SK-N-MC (cell line): Measurements from ENCODE around the gene CELSR3.
A peak's percentile ranks its signal among the peaks of the same experiment; 100 is the strongest.

Experiments
- DNase-seq: peaks from one replicate; pipeline ENCODE4 v3.0.0-alpha.2; 2011; ENCODE audit warnings: low read depth, low spot score
- H3K27ac ChIP-seq: fragments of 200-600 bp; sonication (generic); 2 replicates; pipeline ENCODE4 v1.5.1; 2016; ENCODE audit warnings: mixed run types
- H3K36me3 ChIP-seq: fragments of 200-600 bp; sonication (generic); 2 replicates; pipeline ENCODE4 v1.6.1; 2017; ENCODE audit warnings: antibody characterized with exemption, low read length, mixed read lengths; ENCODE audit not compliant: insufficient read depth
- H3K4me3 ChIP-seq: fragments of 200-600 bp; sonication (generic); 2 replicates; pipeline ENCODE4 v1.5.1; 2016
- H3K9ac ChIP-seq: fragments of 200-600 bp; sonication (generic); 2 replicates; pipeline ENCODE4 v1.8.0; 2017; ENCODE audit warnings: mixed run types, mixed read lengths; ENCODE audit not compliant: insufficient read length
- H3K9me3 ChIP-seq: fragments of 200-600 bp; sonication (generic); 2 replicates; pipeline ENCODE4 v1.6.1; 2017; ENCODE audit warnings: low read depth, mild to moderate bottlenecking, antibody characterized with exemption, low read length, moderate library complexity, mixed read lengths
- EZH2 ChIP-seq: fragments of 200-600 bp; sonication (generic); IDR thresholded peaks from one replicate; pipeline ENCODE4 v1.6.1; 2017; ENCODE audit warnings: antibody characterized with exemption
- FOXP2 ChIP-seq: optimal IDR thresholded peaks from 2 replicates; pipeline ENCODE3; 2011; ENCODE audit warnings: mild to moderate bottlenecking, moderate library complexity; ENCODE audit not compliant: insufficient read depth; ENCODE audit errors: extremely low read length, control extremely low read depth
- POLR2AphosphoS5 ChIP-seq: IDR thresholded peaks from 2 replicates; pipeline ENCODE4 v1.6.1; 2012; ENCODE audit warnings: mild to moderate bottlenecking, low read depth, low read length, borderline replicate concordance

CELSR3 gene

DNA sequence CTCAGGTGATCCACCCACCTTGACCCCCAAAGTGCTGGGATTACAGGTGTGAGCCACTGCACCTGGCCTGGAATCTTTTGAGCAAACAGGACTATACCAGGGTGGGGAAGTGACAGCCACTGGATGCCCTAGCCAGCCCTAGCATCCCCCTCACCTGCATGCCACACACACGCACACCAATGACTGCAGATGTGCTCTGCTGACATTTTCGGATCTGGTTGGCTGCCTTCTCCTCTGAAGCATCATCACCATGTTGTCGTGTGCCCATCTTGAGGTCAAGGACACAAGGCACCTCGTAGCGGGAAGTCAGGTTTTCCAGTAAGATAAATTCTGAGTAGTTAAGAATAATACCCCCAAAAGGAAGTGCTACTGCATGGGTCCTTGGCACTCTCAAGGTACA, 26.7 kb upstream of the CELSR3 start:
- DNase-seq: no peak
- no peak overlapping the region for H3K9ac ChIP-seq
- H3K9me3 ChIP-seq: no peaks in the 10 kb centered on the region
- no peak overlapping the region for H3K4me3 ChIP-seq
- no peak overlapping the region for H3K27ac ChIP-seq
- TF ChIP-seq FOXP2: no peak
- no peak for TF ChIP-seq EZH2
- peaks cover 37% of the 10 kb centered on the region; the same call in 1 of the 2 replicates for H3K36me3 ChIP-seq

DNA sequence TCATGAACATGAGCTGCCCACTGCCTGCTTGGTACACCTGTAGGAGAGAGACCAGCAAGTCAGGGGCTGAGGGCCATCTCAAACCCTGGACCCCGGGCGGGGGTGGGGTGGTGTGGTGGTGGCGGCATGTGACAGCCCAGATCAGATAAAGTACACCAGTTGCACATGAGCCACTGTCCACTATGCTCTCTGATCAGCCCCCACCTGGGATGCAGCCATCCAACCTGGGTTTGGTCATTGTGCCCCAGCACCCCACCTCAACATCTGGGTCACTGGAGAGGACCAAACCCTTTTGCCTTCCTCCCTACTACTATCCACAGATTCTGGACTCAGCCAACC, 26.0 kb upstream of the CELSR3 start:
- Histone ChIP-seq H3K36me3 (peaks cover 32% of the 10 kb centered on the region; the same call in 1 of the 2 replicates), H3K9ac (no peak overlapping the region), H3K4me3 (no peak overlapping the region), H3K9me3 (no peaks in the 10 kb centered on the region), H3K27ac (no peak overlapping the region)
- DNase-seq: no peak
- no peak for TF ChIP-seq POLR2AphosphoS5
- TF ChIP-seq FOXP2: no peak
- no peak for TF ChIP-seq EZH2

- Histone ChIP-seq H3K4me3 (no peak overlapping the region), H3K9ac (no peak overlapping the region), H3K36me3 (peaks cover 27% of the 10 kb centered on the region; the same call in 1 of the 2 replicates), H3K9me3 (no peaks in the 10 kb centered on the region), H3K27ac (no peak overlapping the region)
- DNase-seq: no peak
- TF ChIP-seq POLR2AphosphoS5: no peak
- TF ChIP-seq EZH2: no peak
- TF ChIP-seq FOXP2: no peak
Observed at GRCh38 chr3:48688032-48688736, 25.5 kb upstream of the CELSR3 start.

- Histone ChIP-seq H3K9ac (no peak overlapping the region), H3K9me3 (no peaks in the 10 kb centered on the region), H3K27ac (no peak overlapping the region), H3K4me3 (no peak overlapping the region), H3K36me3 (peaks cover 18% of the 10 kb centered on the region; the same call in 1 of the 2 replicates)
- no peak for DNase-seq
- TF ChIP-seq FOXP2 (no peak), EZH2 (no peak), POLR2AphosphoS5 (no peak)
Observed at GRCh38 chr3:48687220-48687678, 24.6 kb upstream of the CELSR3 start.

DNA sequence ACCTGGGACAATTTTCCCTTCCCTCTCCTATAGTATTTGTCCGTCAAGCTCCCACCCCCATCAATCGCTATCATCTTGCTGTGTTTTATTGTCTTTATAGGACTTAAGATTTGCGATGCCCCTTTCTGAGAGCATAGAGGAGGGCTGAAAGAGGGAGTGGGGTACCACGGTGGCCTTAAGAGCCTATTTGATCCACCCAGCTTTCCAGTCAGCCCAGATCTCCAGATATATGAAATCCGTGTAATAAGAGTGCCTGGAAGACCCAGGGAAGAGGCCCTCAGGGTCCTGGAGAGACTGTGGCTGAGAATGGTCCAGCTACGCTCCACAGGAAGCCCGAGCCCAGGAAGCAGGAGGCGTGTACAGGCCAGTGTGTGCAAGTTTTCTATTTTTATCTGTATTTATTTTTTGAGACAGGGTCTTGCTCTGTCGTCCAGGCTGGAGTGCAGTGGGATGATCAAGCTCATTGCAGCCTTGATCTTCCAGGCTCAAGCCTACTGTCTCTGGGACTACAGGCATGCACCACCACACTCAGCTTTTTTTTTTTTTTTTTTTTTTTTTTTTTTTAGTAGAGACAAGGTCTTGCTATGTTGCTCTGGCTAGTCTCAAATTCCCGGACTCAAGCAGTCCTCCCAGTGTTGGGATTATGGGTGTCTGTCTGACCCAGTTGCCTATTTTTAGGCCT, 24.0 kb upstream of the CELSR3 start:
- H3K27ac ChIP-seq: no peak overlapping the region
- 0 out of 2 replicates have a peak, but pooled peaks have one; percentile 17 for TF ChIP-seq POLR2AphosphoS5
- TF ChIP-seq EZH2: no peak
- H3K9ac ChIP-seq: no peak overlapping the region
- peak overlapping the region; percentile 81 for H3K4me3 ChIP-seq
- no peak for DNase-seq
- H3K36me3 ChIP-seq: peaks cover 18% of the 10 kb centered on the region; the same call in 1 of the 2 replicates
- no peaks in the 10 kb centered on the region for H3K9me3 ChIP-seq

- Histone ChIP-seq H3K9ac (peak within 1 kb of the TSS; percentile 78), H3K4me3 (peak within 1 kb of the TSS; percentile 81), H3K36me3 (peaks cover 18% of the 10 kb centered on the region; the same call in 1 of the 2 replicates), H3K9me3 (no peaks in the 10 kb centered on the region), H3K27ac (no peak within 1 kb of the TSS)
- peak; percentile 84; the same call in 1 of the 2 replicates for TF ChIP-seq POLR2AphosphoS5
- TF ChIP-seq FOXP2: no peak
- DNase-seq: no peak
Observed at GRCh38 chr3:48685603-48686511, 23.2 kb upstream of the CELSR3 start, which contains the start of gene NCKIPSD. Gene NCKIPSD, minus strand, starts transcription at chr3:48685915. Its CDS starts 108 bp downstream, at chr3:48685807.

- DNase-seq: no peak
- H3K27ac ChIP-seq: no peak overlapping the region
- H3K9me3 ChIP-seq: no peaks in the 10 kb centered on the region
- peak overlapping the region; percentile 81 for H3K4me3 ChIP-seq
- TF ChIP-seq EZH2 (no peak), FOXP2 (no peak), POLR2AphosphoS5 (no peak)
- H3K9ac ChIP-seq: peak overlapping the region; percentile 78
- peaks cover 18% of the 10 kb centered on the region; the same call in 1 of the 2 replicates for H3K36me3 ChIP-seq
Observed at GRCh38 chr3:48685293-48685602, 22.6 kb upstream of the CELSR3 start.
